Neutrophil (primary cell): ENCODE data around the gene TENM4.
"Not testable (repeated sequence)": the region's sequence is repeated elsewhere in the genome, so short reads cannot be mapped to it uniquely, and the experiment has no call there.

Source experiments
- H3K27ac ChIP-seq: fragments of 200-600 bp; sonication (generic); 2 replicates; pipeline ENCODE4 v1.5.1; 2016; ENCODE audit warnings: mild to moderate bottlenecking, moderate library complexity
- H3K27me3 ChIP-seq: fragments of 200-600 bp; sonication (generic); 2 replicates; pipeline ENCODE4 v1.6.0; 2016; ENCODE audit warnings: mild to moderate bottlenecking
- H3K36me3 ChIP-seq: fragments of 200-600 bp; sonication (generic); 2 replicates; pipeline ENCODE4 v1.5.1; 2017
- H3K4me1 ChIP-seq, 2 experiments: fragments of 200-600 bp in 1 of 2; sonication (generic) in 1 of 2; 1 replicate in 1 of 2; 2 replicates in 1 of 2; pipeline versions ENCODE4 v1.5.1 to v1.6.1; 2013 to 2016; ENCODE audit warnings: low read depth in 1 of 2, low read length in 1 of 2, mild to moderate bottlenecking in 1 of 2, moderate library complexity in 1 of 2; ENCODE audit not compliant: control insufficient read depth in 1 of 2, insufficient read depth in 1 of 2
- H3K4me3 ChIP-seq, 2 experiments: fragments of 200-600 bp in 1 of 2; sonication (generic) in 1 of 2; 1 replicate in 1 of 2; 2 replicates in 1 of 2; pipeline ENCODE4 v1.5.1; 2013 to 2016; ENCODE audit warnings: low read depth in 1 of 2, low read length in 1 of 2, mild to moderate bottlenecking in 1 of 2, moderate library complexity in 1 of 2
- H3K9me3 ChIP-seq: fragments of 200-600 bp; sonication (generic); 2 replicates; pipeline ENCODE4 v1.5.1; 2016
- CTCF ChIP-seq: fragments of 200-600 bp; sonication (generic); IDR thresholded peaks from 2 replicates; pipeline ENCODE4 v1.5.1; 2016; ENCODE audit warnings: antibody characterized with exemption

The TENM4 gene

GRCh38 chr11:78832226-78832947, 608.4 kb downstream of the TENM4 start:
- H3K27me3 ChIP-seq: peaks cover 6% of the 10 kb centered on the region
- no peaks in the 10 kb centered on the region for H3K36me3 ChIP-seq
- no peak for TF ChIP-seq CTCF
- H3K4me1 ChIP-seq: peaks cover 0 to 22% of the 10 kb centered on the region in 2 experiments
- H3K9me3 ChIP-seq: no peaks in the 10 kb centered on the region
- H3K4me3 ChIP-seq: no peak overlapping the region
- no peak overlapping the region for H3K27ac ChIP-seq

GRCh38 chr11:78831571-78831970, 609.3 kb downstream of the TENM4 start:
- peaks cover 0 to 22% of the 10 kb centered on the region in 2 experiments for H3K4me1 ChIP-seq
- TF ChIP-seq CTCF: no peak

GRCh38 chr11:78830277-78830819, 610.5 kb downstream of the TENM4 start:
- H3K27ac ChIP-seq: no peak overlapping the region
- H3K9me3 ChIP-seq: no peaks in the 10 kb centered on the region
- no peak overlapping the region for H3K4me3 ChIP-seq
- H3K27me3 ChIP-seq: peaks cover 6% of the 10 kb centered on the region
- H3K4me1 ChIP-seq: peaks cover 0 to 22% of the 10 kb centered on the region in 2 experiments
- no peak for TF ChIP-seq CTCF
- H3K36me3 ChIP-seq: no peaks in the 10 kb centered on the region

More at GRCh38 chr11:78831571-78831970, 609.3 kb downstream of the TENM4 start:
- H3K27me3 ChIP-seq: peaks cover 6% of the 10 kb centered on the region
- H3K36me3 ChIP-seq: no peaks in the 10 kb centered on the region
- no peak overlapping the region for H3K4me3 ChIP-seq
- H3K9me3 ChIP-seq: no peaks in the 10 kb centered on the region
- no peak overlapping the region for H3K27ac ChIP-seq

GRCh38 chr11:78829146-78829545, 611.7 kb downstream of the TENM4 start:
- H3K27ac ChIP-seq: peak overlapping the region; percentile 67
- peaks cover 12% of the 10 kb centered on the region for H3K27me3 ChIP-seq

GRCh38 chr11:78828676-78829075, 612.2 kb downstream of the TENM4 start:
- Histone ChIP-seq H3K36me3 (no peaks in the 10 kb centered on the region), H3K27ac (peak overlapping the region; percentile 67), H3K4me3 (no peak overlapping the region), H3K9me3 (no peaks in the 10 kb centered on the region), H3K27me3 (peaks cover 11% of the 10 kb centered on the region), H3K4me1 (peaks cover 0 to 22% of the 10 kb centered on the region in 2 experiments)
- TF ChIP-seq CTCF: no peak

More at GRCh38 chr11:78829146-78829545, 611.7 kb downstream of the TENM4 start:
- Histone ChIP-seq H3K4me1 (peaks cover 0 to 22% of the 10 kb centered on the region in 2 experiments), H3K9me3 (no peaks in the 10 kb centered on the region), H3K36me3 (no peaks in the 10 kb centered on the region), H3K4me3 (no peak overlapping the region)
- TF ChIP-seq CTCF: no peak

- H3K27ac ChIP-seq, H3K4me3 ChIP-seq, H3K9me3 ChIP-seq, H3K36me3 ChIP-seq: not testable (repeated sequence)
- Histone ChIP-seq H3K27me3 (peaks cover 12% of the 10 kb centered on the region), H3K4me1 (peaks cover 0 to 22% of the 10 kb centered on the region in 2 experiments)
Observed at GRCh38 chr11:78827291-78827690, 613.5 kb downstream of the TENM4 start.
